Right kidney (tissue), 1 donor: ENCODE data around the gene GTPBP10.

Experiments
- DNase-seq: peaks from one replicate; pipeline ENCODE4 v3.0.0-alpha.2; 2016

Gene GTPBP10

DNA sequence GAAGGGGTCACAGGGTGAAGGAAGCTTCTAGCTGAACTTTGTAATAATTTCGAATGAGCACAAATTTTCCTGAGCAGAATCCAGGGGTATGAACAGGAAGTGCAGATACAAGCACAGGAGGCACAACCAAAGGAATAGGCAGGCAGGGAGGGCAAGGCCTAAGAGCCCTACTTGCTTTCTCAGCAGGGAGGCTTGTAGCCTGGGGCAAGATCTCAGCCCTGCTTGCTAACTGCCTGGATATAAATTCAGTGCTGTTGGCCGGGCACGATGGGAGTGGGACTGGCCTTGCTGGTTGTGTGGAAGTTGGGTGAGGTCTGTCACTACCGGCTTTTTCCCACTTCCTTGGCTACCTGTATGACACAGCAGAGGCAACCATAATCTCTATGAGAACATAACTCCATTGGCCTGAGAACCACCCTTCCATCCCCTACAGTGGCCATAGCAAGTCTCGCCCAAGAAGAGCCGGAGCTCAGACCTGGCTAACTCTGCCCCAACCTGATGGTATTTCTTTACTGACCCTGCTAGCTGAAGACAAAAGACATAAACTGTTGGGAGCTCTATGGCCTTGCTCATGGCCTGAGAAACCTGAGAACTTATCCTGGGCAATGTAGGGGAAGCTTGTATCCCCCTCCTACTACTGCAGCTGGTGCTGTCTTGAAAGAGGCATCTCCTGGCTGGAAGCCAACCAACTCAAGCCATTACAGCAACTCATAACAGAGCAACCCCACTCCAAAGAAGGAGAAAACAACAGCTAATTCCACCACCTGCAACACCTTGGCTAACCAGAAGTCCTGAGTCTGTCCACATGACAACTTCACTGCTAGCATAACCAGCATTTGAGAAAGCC, 84.3 kb downstream of the GTPBP10 start:
- no peak for DNase-seq

DNA sequence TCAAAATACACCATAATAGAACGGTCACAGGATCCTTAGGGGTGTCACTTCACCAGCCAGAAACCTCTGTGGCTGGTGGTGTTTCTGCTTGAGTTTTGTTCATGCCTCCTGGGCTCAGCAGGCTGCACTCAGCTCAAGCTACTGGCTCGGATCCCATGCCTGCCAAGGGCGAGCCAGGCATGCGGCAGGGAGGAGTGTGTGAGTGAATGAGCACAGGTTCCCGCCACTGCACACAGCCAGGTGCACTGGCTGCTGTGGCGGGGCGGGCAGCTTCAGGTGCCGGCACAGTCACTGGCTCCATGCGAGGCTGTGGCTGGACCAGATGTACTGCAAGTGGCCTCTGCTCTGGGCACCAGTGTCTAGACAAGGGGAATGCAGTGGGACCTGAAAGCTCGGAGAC, 86.2 kb downstream of the GTPBP10 start:
- DNase-seq, result no peak

DNA sequence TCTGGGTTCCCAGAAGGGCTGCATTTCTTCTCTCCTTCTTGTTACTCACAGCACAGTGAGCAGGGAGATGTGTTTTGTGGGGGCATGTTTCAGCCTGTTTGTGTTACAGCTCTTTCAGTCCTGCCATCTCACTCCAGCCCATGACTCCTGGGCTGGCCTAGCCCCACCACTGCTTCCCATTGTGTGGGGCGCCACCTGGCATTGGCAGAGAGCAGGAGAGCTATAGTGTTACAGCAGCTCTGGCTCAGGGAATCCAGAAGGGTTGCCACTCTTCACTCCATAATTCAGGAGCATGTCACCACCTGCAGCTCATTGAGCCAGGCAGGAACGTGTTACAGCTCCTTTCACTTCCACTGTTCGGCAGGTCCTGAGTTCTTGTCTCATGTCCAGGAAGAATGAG, 86.7 kb downstream of the GTPBP10 start:
- DNase-seq, result no peak
